Endothelial cell of umbilical vein (primary cell): Measurements from ENCODE around the gene MGAT4A. TPM values are rescaled to one million over a fixed set of nuclear protein-coding genes. Genes with fewer than 3 reads are reported as not detected.

Experiments used
- BruUV-seq: library from RNA; stranded (reverse); fragments of 400-500 nt; replicated peaks from 2 replicates; lab custom pipeline; 2021; lab: Mats Ljungman, UMichigan
- CTCF ChIA-PET: fragments of 300-600, 350-600 bp; sonication (Branson Sonifier 250); formaldehyde crosslinking; loops from one replicate; lab custom pipeline; 2021; ENCODE audit warnings: antibody characterized with exemption, inconsistent platforms; lab: Charles Lee
- POLR2A ChIA-PET: fragments of 300-600, 350-600 bp; sonication (Branson Sonifier 250); formaldehyde crosslinking; loops from one replicate; lab custom pipeline; 2021; ENCODE audit warnings: antibody characterized with exemption, inconsistent platforms; lab: Charles Lee
- DNase-seq: peaks from one replicate; pipeline ENCODE4 v3.0.0-alpha.2; 2011; ENCODE audit warnings: low read depth, low spot score
- FAIRE-seq: peaks from 2 replicates; lab custom pipeline; 2011; peaks lifted over from hg19 to GRCh38; lab: Jason Lieb, UNC
- H2AFZ ChIP-seq: 2 replicates; pipeline ENCODE4 v1.6.0; 2012; ENCODE audit warnings: low read depth, low read length, control low read depth, inconsistent platforms
- H3K27ac ChIP-seq: 2 replicates; pipeline ENCODE4 v1.5.1; 2011; ENCODE audit warnings: low read depth, mild to moderate bottlenecking, control low read depth, low read length, moderate library complexity; ENCODE audit not compliant: insufficient read depth
- H3K27me3 ChIP-seq, 2 experiments: 2 replicates each; pipeline versions ENCODE4 v1.6.0 to v1.6.1; 2011; ENCODE audit warnings: low read length in 2 of 2, mixed read lengths in 1 of 2; ENCODE audit not compliant: control insufficient read depth in 2 of 2, insufficient read depth in 2 of 2
- H3K36me3 ChIP-seq, 2 experiments: 2 replicates in 1 of 2; 3 replicates in 1 of 2; pipeline ENCODE4 v1.5.1; 2011; ENCODE audit warnings: low read length in 2 of 2, mild to moderate bottlenecking in 1 of 2, moderate library complexity in 1 of 2; ENCODE audit not compliant: control insufficient read depth in 2 of 2, insufficient read depth in 2 of 2; ENCODE audit errors: extremely low read depth in 1 of 2
- H3K4me1 ChIP-seq: 3 replicates; pipeline ENCODE4 v1.5.1; 2011; ENCODE audit warnings: mild to moderate bottlenecking, low read length; ENCODE audit not compliant: control insufficient read depth, insufficient read depth; ENCODE audit errors: extremely low read depth
- H3K4me2 ChIP-seq: 2 replicates; pipeline ENCODE4 v1.6.1; 2011; ENCODE audit warnings: low read length, control low read depth, mixed read lengths; ENCODE audit not compliant: insufficient read depth
- H3K4me3 ChIP-seq, 3 experiments: fragments of 200-600 bp in 1 of 3; sonication (generic), shearing (Covaris generic) in 1 of 3; replicated peaks in 1 of 3; 2 replicates each; pipeline ENCODE4 v1.5.1; 2011 to 2016; ENCODE audit warnings: control low read depth in 3 of 3, low read length in 3 of 3, mild to moderate bottlenecking in 2 of 3, inconsistent platforms in 1 of 3, low read depth in 1 of 3, moderate library complexity in 1 of 3; ENCODE audit not compliant: insufficient read depth in 1 of 3
- H3K79me2 ChIP-seq: 2 replicates; pipeline ENCODE4 v1.6.0; 2012; ENCODE audit warnings: low read length, inconsistent platforms; ENCODE audit not compliant: control insufficient read depth, insufficient read depth
- H3K9ac ChIP-seq: replicated peaks from 2 replicates; pipeline ENCODE3; 2011; ENCODE audit warnings: low read length, control low read depth; ENCODE audit not compliant: insufficient read depth; ENCODE audit errors: extremely low read depth
- H3K9me1 ChIP-seq: replicated peaks from 3 replicates; pipeline ENCODE4 v1.6.0; 2011; ENCODE audit warnings: mild to moderate bottlenecking, low read length; ENCODE audit not compliant: control insufficient read depth, insufficient read depth; ENCODE audit errors: extremely low read depth
- H3K9me3 ChIP-seq: replicated peaks from 2 replicates; pipeline ENCODE4 v1.5.1; 2012; ENCODE audit warnings: low read length, inconsistent platforms; ENCODE audit not compliant: control insufficient read depth, insufficient read depth
- H4K20me1 ChIP-seq: replicated peaks from 2 replicates; pipeline ENCODE3; 2011; ENCODE audit warnings: mild to moderate bottlenecking, low read length; ENCODE audit not compliant: control insufficient read depth, insufficient read depth; ENCODE audit errors: extremely low read depth
- EZH2 ChIP-seq: IDR thresholded peaks from 2 replicates; pipeline ENCODE4 v1.6.1; 2012; ENCODE audit warnings: borderline replicate concordance, low read depth, mild to moderate bottlenecking, moderate library complexity, low read length, inconsistent platforms; ENCODE audit not compliant: severe bottlenecking
- FOS ChIP-seq: IDR thresholded peaks from 2 replicates; pipeline ENCODE4 v1.6.1; 2011; ENCODE audit warnings: mild to moderate bottlenecking, low read length, moderate library complexity, borderline replicate concordance; ENCODE audit not compliant: insufficient read depth
- GATA2 ChIP-seq: IDR thresholded peaks from 2 replicates; pipeline ENCODE4 v1.7.0; 2011; ENCODE audit warnings: low read depth, mild to moderate bottlenecking, moderate library complexity, mixed read lengths, low read length; ENCODE audit not compliant: insufficient read length, insufficient read depth
- JUN ChIP-seq: IDR thresholded peaks from 2 replicates; pipeline ENCODE4 v1.6.1; 2011; ENCODE audit warnings: borderline replicate concordance, low read depth; ENCODE audit not compliant: insufficient read length, insufficient read depth
- MAX ChIP-seq: IDR thresholded peaks from 2 replicates; pipeline ENCODE4 v1.6.1; 2011; ENCODE audit not compliant: insufficient read depth, insufficient read length
- MYC ChIP-seq: IDR thresholded peaks from one replicate; pipeline ENCODE4 v1.6.1; 2011; ENCODE audit warnings: mild to moderate bottlenecking, low read depth, low read length
- POLR2A ChIP-seq: IDR thresholded peaks from 2 replicates; pipeline ENCODE4 v1.6.1; 2012; ENCODE audit warnings: low read depth, mild to moderate bottlenecking, control low read depth, low read length
- POLR2AphosphoS5 ChIP-seq: IDR thresholded peaks from 2 replicates; pipeline ENCODE4 v1.6.1; 2012; ENCODE audit warnings: low read depth, mild to moderate bottlenecking, control low read depth, low read length, moderate library complexity; ENCODE audit not compliant: insufficient read depth
- dilution Hi-C: fragments of 300-500 bp; cut with MboI; formaldehyde crosslinking; loops from one replicate; pipeline ENCODE4 v1.15.0; 2019; ENCODE audit warnings: low sequenced_read_pairs; ENCODE audit not compliant: extremely low pct_ligation_motif_present
- intact Hi-C: fragments of 100-400 bp; cut with micrococcal nuclease; formaldehyde crosslinking; loops from one replicate; pipeline ENCODE4 v1.10.0; 2022
- polyA plus RNA-seq, 4 experiments: library from polyadenylated mRNA; depleted of rRNA in 3 of 4; stranded (reverse) in 3 of 4; unstranded in 1 of 4; fragments of >200 nt; gene quantifications; 2 replicates each; pipeline versions ENCODE4 v1.2.1 to v1.2.3, GENCODE V29; 2011 to 2012; ENCODE audit warnings: missing spikeins in 1 of 4
- total RNA-seq: library from RNA; stranded (reverse); gene quantifications from 2 replicates; pipeline ENCODE4 v1.2.3, GENCODE V29; 2021
- TF ChIP-seq, protein P1 (sequence below), 2 donors: IDR thresholded peaks; 1 replicate in 1 of 2; 2 replicates in 1 of 2; pipeline ENCODE4 v1.5.1; 2011; ENCODE audit warnings: low read length in 2 of 2, mild to moderate bottlenecking in 2 of 2, moderate library complexity in 2 of 2, control low read depth in 1 of 2, inconsistent platforms in 1 of 2, low read depth in 1 of 2; ENCODE audit not compliant: insufficient read depth in 1 of 2; ENCODE audit errors: extremely low read depth in 1 of 2

Gene MGAT4A
- total and polyA plus RNA-seq, 2 donors (not counting 3 experiments of a cell fraction or from before 2014, with no cell fraction given): 9.2 to 42.2 TPM

DNA sequence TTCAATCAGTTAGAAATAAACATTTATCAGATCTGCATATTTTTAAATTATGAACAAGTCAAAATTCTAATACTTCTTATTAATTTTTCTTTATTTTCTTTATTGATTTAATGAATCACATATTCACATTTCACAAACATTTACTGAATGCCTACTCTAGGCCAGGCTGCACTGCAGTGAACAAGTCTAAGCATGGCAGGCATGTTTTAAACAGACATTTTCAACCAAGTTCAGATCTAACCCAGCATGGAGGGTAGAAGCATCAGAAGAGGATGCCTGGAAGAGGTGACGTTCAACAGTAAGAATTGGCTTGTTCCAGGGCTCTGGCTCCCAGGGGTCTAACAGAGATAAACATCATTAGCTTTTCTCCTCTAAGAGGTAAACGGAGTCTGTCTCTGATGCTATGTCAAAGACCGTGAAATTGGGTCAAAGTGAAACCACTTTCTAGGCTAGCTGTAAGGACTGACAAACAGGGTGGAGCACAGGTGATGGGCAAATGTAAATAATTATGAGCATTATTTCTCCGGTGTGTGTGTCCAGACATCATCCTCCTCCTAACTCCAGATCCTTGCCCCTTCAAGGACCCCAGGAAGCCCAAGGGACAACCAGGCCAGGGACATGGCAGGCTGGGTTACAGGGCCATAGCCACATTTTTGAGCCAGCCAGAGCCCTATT lies 72.0 kb downstream of the MGAT4A start:
- H4K20me1 ChIP-seq: no peaks in the 10 kb centered on the region
- H3K27ac ChIP-seq: no peak overlapping the region
- no peaks in the 10 kb centered on the region for H3K27me3 ChIP-seq
- intact Hi-C loops: no loop called here
- DNase-seq: no peak
- H3K9me1 ChIP-seq: no peaks in the 10 kb centered on the region
- no peak overlapping the region for H3K9ac ChIP-seq
- ChIA-PET POLR2A (no interaction called here), CTCF (interaction anchor here (0.8 to 2.5 kb wide), 5 partner anchors 10 to 179 kb away, joined by 3 to 16 read pairs (median 4); no protein-coding TSS in a partner anchor)
- H3K4me2 ChIP-seq: no peak overlapping the region
- peaks cover 17% of the 10 kb centered on the region for H3K79me2 ChIP-seq
- H3K4me1 ChIP-seq: no peaks in the 10 kb centered on the region
- no peak overlapping the region for H2AFZ ChIP-seq
- peaks cover 0 to 2% of the 10 kb centered on the region in 2 experiments for H3K36me3 ChIP-seq
- no TSS peak for BruUV-seq
- no peak for TF ChIP-seq POLR2A
- TF ChIP-seq POLR2AphosphoS5: no peak
- TF ChIP-seq FOS: no peak
- TF ChIP-seq MAX: no peak
- TF ChIP-seq JUN: no peak
- no peak for TF ChIP-seq GATA2
- TF ChIP-seq, protein P1, sequence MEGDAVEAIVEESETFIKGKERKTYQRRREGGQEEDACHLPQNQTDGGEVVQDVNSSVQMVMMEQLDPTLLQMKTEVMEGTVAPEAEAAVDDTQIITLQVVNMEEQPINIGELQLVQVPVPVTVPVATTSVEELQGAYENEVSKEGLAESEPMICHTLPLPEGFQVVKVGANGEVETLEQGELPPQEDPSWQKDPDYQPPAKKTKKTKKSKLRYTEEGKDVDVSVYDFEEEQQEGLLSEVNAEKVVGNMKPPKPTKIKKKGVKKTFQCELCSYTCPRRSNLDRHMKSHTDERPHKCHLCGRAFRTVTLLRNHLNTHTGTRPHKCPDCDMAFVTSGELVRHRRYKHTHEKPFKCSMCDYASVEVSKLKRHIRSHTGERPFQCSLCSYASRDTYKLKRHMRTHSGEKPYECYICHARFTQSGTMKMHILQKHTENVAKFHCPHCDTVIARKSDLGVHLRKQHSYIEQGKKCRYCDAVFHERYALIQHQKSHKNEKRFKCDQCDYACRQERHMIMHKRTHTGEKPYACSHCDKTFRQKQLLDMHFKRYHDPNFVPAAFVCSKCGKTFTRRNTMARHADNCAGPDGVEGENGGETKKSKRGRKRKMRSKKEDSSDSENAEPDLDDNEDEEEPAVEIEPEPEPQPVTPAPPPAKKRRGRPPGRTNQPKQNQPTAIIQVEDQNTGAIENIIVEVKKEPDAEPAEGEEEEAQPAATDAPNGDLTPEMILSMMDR (IDR thresholded peaks at IDR 0.05; ENCODE audit: extremely low read depth in 1 of 2, insufficient read depth in 1 of 2, low read depth in 1 of 2, low read length in 2 of 2): no peak
- no peak for TF ChIP-seq MYC
- no peak for TF ChIP-seq EZH2
- no peaks in the 10 kb centered on the region for H3K9me3 ChIP-seq
- dilution Hi-C loops: no loop called here
- no peak for FAIRE-seq
- H3K4me3 ChIP-seq: no peak overlapping the region
